Measurements from ENCODE around the gene YJEFN3. TPM values are rescaled to one million over a fixed set of nuclear protein-coding genes. Genes with fewer than 3 reads are reported as not detected.

The YJEFN3 gene
- total and polyA plus RNA-seq, 2 of the 8 experiments (the other 6 are each of a cell fraction or from before 2014, with no cell fraction given): 5.7 to 9.4 TPM

- Histone ChIP-seq H2BK12ac (ENCODE audit: low read depth, low read length) (no peak overlapping the region), H2BK120ac (replicated peaks; ENCODE audit: low read depth, low read length) (no peak overlapping the region), H3K4me3 (ENCODE audit: extremely low read depth in 1 of 4, insufficient read depth in 2 of 4, low read depth in 3 of 4, low read length in 4 of 4) (no peak overlapping the region), H4K8ac (ENCODE audit: extremely low read depth, insufficient read depth, low read length) (no peak overlapping the region), H3K79me1 (ENCODE audit: low read depth, low read length) (peaks cover 4% of the 10 kb centered on the region), H4K5ac (ENCODE audit: insufficient read length, low read depth, low read length) (no peak overlapping the region), H3K27me3 (replicated peaks in 1 of 4; ENCODE audit: control insufficient read depth in 3 of 4, extremely low read depth in 1 of 4, insufficient read depth in 3 of 4, low read length in 3 of 4) (no peaks in the 10 kb centered on the region), H2AK5ac (ENCODE audit: low read depth, low read length) (no peak overlapping the region), H3K36me3 (ENCODE audit: control insufficient read depth in 2 of 4, insufficient read depth in 4 of 4, low read length in 3 of 4) (peaks cover 29 to 65% (median 55%) of the 10 kb centered on the region in 4 experiments), H4K91ac (replicated peaks; ENCODE audit: insufficient read length, low read length) (no peak overlapping the region), H3K4me1 (replicated peaks in 1 of 4; ENCODE audit: control insufficient read depth in 3 of 4, insufficient read depth in 4 of 4, low read length in 3 of 4) (no peaks in the 10 kb centered on the region), H3K23me2 (ENCODE audit: low read depth, low read length) (peaks cover 2% of the 10 kb centered on the region; the same call in 1 of the 2 replicates), H3K79me2 (ENCODE audit: control insufficient read depth in 1 of 2, insufficient read depth in 2 of 2, low read length in 2 of 2) (peaks cover 0 to 7% of the 10 kb centered on the region in 2 experiments; a peak in 1 of 4 replicates), H3K4ac (replicated peaks; ENCODE audit: insufficient read length, low read depth, low read length) (no peak overlapping the region), H3K14ac (ENCODE audit: insufficient read length) (no peak overlapping the region), H2BK15ac (ENCODE audit: low read length) (no peak overlapping the region), H4K20me1 (replicated peaks in 1 of 2; ENCODE audit: control insufficient read depth in 1 of 2, insufficient read depth in 2 of 2, low read length in 2 of 2) (peaks cover 5 to 22% of the 10 kb centered on the region in 2 experiments), H3K4me2 (ENCODE audit: insufficient read depth in 1 of 2, low read depth in 2 of 2, low read length in 2 of 2) (no peak overlapping the region), H3K27ac (ENCODE audit: low read depth, low read length) (no peak overlapping the region), H3K9me3 (ENCODE audit: insufficient read depth in 2 of 2, low read depth in 1 of 2, low read length in 1 of 2) (no peaks in the 10 kb centered on the region), H3K18ac (ENCODE audit: extremely low read depth, low read length) (no peak overlapping the region), H2BK20ac (ENCODE audit: low read length) (no peak overlapping the region), H2AFZ (ENCODE audit: low read length) (no peak overlapping the region), H2BK5ac (ENCODE audit: low read depth, low read length) (no peak overlapping the region), H3K23ac (ENCODE audit: insufficient read length) (no peak overlapping the region), H3K9ac (replicated peaks in 1 of 4; ENCODE audit: extremely low read depth in 1 of 4, low read depth in 3 of 4, low read length in 3 of 4) (no peak overlapping the region), H3K56ac (replicated peaks; ENCODE audit: insufficient read length, low read depth, low read length) (no peak overlapping the region)
- FAIRE-seq (no peak), DNase-seq (ENCODE audit: low read depth in 1 of 2, low spot score in 2 of 2) (no peak)
- CTCF ChIA-PET (ENCODE audit: partially characterized antibody): interaction anchor here (1.0 kb wide), 2 partner anchors 9 to 132 kb away, joined by 3 to 4 read pairs; no protein-coding TSS in a partner anchor
- 92% methylated on average over 18 of the region's 18 CpGs; no CpG with 5 or more reads in 1 of the 2 experiments for WGBS, 2 experiments (ENCODE audit: extremely low coverage in 1 of 2, insufficient coverage in 1 of 2, insufficient read length in 1 of 2, insufficient replicate concordance in 2 of 2, low coverage in 1 of 2, low lambda C conversion rate in 2 of 2, missing lambda C conversion rate in 1 of 2)
- POLR2A ChIA-PET (ENCODE audit: partially characterized antibody): interaction anchor here (1.0 to 1.3 kb wide), 2 partner anchors 11 to 15 kb away, joined by 3 to 5 read pairs; no protein-coding TSS in a partner anchor
- TF ChIP-seq ZNF274 (IDR thresholded peaks at IDR 0.05; ENCODE audit: borderline replicate concordance, extremely low read depth, low read length) (no peak), HDAC6 (IDR thresholded peaks at IDR 0.05; ENCODE audit: low read depth, low read length) (no peak), RAD21 (IDR thresholded peaks at IDR 0.05 in 1 of 2, conservative IDR thresholded peaks at IDR 0.05 in 1 of 2; ENCODE audit: low read depth in 2 of 2, low read length in 2 of 2) (no peak), CTBP2 (IDR thresholded peaks at IDR 0.05; ENCODE audit: borderline replicate concordance, insufficient read depth, insufficient read length, low read length) (no peak), MAFK (IDR thresholded peaks at IDR 0.05; ENCODE audit: low read depth, low read length) (no peak), CBX8 (IDR thresholded peaks at IDR 0.05; ENCODE audit: borderline replicate concordance, low read depth, low read length) (no peak), KDM5A (IDR thresholded peaks at IDR 0.05; ENCODE audit: low read length) (no peak), RNF2 (IDR thresholded peaks at IDR 0.05; ENCODE audit: borderline replicate concordance, low read depth, low read length, missing control alignments, poor library complexity, severe bottlenecking) (no peak)
Observed at GRCh38 chr19:19499272-19499995, 29.3 kb upstream of the YJEFN3 start.

Measured in H1 (cell line).